Stomach (tissue), 4 donors: ENCODE measurements around the gene STK39.

Experiments
- CTCF ChIP-seq, 7 experiments: fragments of 450-650 bp in 4 of 7; fragments of 200-600 bp in 3 of 7; sonication (generic) in 3 of 7; IDR thresholded peaks; one replicate each; pipeline ENCODE4 v1.5.1; 2016 to 2019; ENCODE audit warnings: antibody characterized with exemption in 7 of 7, control low read depth in 2 of 7, mild to moderate bottlenecking in 1 of 7
- EP300 ChIP-seq: sonication (generic); formaldehyde crosslinking; IDR thresholded peaks from one replicate; pipeline ENCODE4 v1.6.1; 2017; ENCODE audit warnings: antibody characterized with exemption
- POLR2A ChIP-seq, 4 donors: fragments of 450-650 bp; IDR thresholded peaks; one replicate each; pipeline ENCODE4 v1.6.1; 2016; ENCODE audit warnings: antibody characterized with exemption in 4 of 4, control low read depth in 2 of 4, mild to moderate bottlenecking in 1 of 4, moderate library complexity in 1 of 4
- POLR2AphosphoS5 ChIP-seq, 3 donors: sonication (generic); formaldehyde crosslinking; IDR thresholded peaks; one replicate each; pipeline ENCODE4 v1.6.1; 2016; ENCODE audit warnings: antibody characterized with exemption in 3 of 3

- TF ChIP-seq CTCF (IDR thresholded peaks at IDR 0.05) (no peak), EP300 (no peak), POLR2AphosphoS5 (IDR thresholded peaks at IDR 0.05) (no peak), POLR2A (IDR thresholded peaks at IDR 0.05) (no peak)
Measured at GRCh38 chr2:168089200-168089599, 158.2 kb downstream of the STK39 start.
